AG10803 (cell line): Measurements from ENCODE around the gene ISLR.

Experiments
- DNase-seq: peaks from one replicate; pipeline ENCODE4 v3.0.0; 2010; ENCODE audit warnings: low read depth
- H3K4me3 ChIP-seq: 2 replicates; pipeline ENCODE4 v1.5.1; 2011; ENCODE audit warnings: mild to moderate bottlenecking, low read length, control low read depth
- TF ChIP-seq, protein P1 (sequence below): conservative IDR thresholded peaks from 2 replicates; pipeline ENCODE4 v1.5.1; 2011; ENCODE audit warnings: mild to moderate bottlenecking, low read length, control low read depth, inconsistent platforms

ISLR gene

GRCh38 chr15:74174219-74174957, 878 bp downstream of the ISLR start:
- H3K4me3 ChIP-seq = peak overlapping the region; percentile 73
- TF ChIP-seq, protein P1, sequence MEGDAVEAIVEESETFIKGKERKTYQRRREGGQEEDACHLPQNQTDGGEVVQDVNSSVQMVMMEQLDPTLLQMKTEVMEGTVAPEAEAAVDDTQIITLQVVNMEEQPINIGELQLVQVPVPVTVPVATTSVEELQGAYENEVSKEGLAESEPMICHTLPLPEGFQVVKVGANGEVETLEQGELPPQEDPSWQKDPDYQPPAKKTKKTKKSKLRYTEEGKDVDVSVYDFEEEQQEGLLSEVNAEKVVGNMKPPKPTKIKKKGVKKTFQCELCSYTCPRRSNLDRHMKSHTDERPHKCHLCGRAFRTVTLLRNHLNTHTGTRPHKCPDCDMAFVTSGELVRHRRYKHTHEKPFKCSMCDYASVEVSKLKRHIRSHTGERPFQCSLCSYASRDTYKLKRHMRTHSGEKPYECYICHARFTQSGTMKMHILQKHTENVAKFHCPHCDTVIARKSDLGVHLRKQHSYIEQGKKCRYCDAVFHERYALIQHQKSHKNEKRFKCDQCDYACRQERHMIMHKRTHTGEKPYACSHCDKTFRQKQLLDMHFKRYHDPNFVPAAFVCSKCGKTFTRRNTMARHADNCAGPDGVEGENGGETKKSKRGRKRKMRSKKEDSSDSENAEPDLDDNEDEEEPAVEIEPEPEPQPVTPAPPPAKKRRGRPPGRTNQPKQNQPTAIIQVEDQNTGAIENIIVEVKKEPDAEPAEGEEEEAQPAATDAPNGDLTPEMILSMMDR = no peak
- DNase-seq = peak; percentile 67

DNA sequence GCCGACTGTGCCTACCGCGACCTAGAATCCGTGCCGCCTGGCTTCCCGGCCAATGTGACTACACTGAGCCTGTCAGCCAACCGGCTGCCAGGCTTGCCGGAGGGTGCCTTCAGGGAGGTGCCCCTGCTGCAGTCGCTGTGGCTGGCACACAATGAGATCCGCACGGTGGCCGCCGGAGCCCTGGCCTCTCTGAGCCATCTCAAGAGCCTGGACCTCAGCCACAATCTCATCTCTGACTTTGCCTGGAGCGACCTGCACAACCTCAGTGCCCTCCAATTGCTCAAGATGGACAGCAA, 1.4 kb downstream of the ISLR start:
- DNase-seq = no peak
- peak overlapping the region; percentile 73 for H3K4me3 ChIP-seq
- TF ChIP-seq, protein P1 = no peak

DNA sequence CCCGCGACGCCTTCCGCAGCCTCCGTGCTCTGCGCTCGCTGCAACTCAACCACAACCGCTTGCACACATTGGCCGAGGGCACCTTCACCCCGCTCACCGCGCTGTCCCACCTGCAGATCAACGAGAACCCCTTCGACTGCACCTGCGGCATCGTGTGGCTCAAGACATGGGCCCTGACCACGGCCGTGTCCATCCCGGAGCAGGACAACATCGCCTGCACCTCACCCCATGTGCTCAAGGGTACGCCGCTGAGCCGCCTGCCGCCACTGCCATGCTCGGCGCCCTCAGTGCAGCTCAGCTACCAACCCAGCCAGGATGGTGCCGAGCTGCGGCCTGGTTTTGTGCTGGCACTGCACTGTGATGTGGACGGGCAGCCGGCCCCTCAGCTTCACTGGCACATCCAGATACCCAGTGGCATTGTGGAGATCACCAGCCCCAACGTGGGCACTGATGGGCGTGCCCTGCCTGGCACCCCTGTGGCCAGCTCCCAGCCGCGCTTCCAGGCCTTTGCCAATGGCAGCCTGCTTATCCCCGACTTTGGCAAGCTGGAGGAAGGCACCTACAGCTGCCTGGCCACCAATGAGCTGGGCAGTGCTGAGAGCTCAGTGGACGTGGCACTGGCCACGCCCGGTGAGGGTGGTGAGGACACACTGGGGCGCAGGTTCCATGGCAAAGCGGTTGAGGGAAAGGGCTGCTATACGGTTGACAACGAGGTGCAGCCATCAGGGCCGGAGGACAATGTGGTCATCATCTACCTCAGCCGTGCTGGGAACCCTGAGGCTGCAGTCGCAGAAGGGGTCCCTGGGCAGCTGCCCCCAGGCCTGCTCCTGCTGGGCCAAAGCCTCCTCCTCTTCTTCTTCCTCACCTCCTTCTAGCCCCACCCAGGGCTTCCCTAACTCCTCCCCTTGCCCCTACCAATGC, 2.0 kb downstream of the ISLR start:
- peak overlapping the region; percentile 73 for H3K4me3 ChIP-seq
- DNase-seq = no peak
- TF ChIP-seq, protein P1 = no peak

DNA sequence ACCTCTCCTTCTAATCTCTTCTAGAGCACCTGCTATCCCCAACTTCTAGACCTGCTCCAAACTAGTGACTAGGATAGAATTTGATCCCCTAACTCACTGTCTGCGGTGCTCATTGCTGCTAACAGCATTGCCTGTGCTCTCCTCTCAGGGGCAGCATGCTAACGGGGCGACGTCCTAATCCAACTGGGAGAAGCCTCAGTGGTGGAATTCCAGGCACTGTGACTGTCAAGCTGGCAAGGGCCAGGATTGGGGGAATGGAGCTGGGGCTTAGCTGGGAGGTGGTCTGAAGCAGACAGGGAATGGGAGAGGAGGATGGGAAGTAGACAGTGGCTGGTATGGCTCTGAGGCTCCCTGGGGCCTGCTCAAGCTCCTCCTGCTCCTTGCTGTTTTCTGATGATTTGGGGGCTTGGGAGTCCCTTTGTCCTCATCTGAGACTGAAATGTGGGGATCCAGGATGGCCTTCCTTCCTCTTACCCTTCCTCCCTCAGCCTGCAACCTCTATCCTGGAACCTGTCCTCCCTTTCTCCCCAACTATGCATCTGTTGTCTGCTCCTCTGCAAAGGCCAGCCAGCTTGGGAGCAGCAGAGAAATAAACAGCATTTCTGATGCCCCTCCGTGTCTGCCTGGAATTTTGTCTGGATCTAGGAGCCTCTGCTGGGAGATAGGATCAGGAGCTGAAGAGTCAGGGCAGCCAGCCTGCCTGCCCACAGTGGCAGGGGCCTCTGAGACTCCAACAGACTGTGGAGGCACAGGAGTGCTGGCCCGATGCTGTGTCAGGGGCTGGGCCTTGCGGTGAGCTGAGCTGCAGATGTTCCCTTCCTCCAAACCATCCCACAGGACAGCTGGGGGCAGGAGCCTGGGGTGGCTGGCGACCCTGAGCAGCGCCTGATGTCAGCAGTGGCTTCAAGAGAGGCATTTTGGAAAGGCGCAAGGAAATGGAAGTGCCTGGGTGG, 3.0 kb downstream of the ISLR start:
- no peak for DNase-seq
- TF ChIP-seq, protein P1 = peak; percentile 25; the same call in 1 of the 2 replicates
- H3K4me3 ChIP-seq = peak overlapping the region; percentile 73

DNA sequence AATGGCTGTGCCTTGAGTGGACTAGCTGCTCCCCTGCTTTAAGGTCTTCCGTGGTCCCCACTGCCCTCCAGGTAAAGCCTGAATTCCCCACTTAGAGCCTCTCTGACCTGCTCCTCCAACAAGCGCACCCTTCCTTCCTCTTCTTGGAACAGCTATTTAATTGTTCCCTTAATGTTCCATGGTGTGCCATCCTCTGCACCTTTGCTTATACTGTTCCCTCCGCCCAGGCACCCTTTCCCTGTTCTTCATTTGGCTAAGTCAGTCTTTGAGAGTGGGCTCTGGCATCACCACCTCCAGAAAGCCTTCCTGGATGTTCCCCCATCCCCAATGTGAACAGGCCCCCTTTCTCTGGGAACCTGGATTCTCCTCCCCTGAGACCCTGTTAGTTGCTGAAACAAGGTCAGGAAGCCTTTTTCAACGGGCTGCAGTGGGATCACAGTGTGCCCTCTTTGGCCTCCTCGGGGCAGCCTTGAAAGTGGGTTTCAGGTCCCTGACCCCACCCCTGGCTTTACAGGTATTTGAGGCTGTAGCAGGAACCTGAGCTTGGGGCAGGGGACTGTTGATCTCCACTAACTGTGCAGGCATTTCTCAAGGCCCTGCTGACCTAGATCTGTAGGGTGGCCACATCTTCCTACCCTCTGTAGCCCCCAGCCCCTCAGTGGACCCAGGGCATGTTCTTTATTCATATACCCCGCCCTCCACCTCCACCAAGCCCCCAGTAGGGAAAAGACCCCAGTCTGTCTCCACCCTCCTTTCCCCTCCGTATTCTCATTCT, 5.0 kb downstream of the ISLR start:
- TF ChIP-seq, protein P1 = no peak
- no peak for DNase-seq

DNA sequence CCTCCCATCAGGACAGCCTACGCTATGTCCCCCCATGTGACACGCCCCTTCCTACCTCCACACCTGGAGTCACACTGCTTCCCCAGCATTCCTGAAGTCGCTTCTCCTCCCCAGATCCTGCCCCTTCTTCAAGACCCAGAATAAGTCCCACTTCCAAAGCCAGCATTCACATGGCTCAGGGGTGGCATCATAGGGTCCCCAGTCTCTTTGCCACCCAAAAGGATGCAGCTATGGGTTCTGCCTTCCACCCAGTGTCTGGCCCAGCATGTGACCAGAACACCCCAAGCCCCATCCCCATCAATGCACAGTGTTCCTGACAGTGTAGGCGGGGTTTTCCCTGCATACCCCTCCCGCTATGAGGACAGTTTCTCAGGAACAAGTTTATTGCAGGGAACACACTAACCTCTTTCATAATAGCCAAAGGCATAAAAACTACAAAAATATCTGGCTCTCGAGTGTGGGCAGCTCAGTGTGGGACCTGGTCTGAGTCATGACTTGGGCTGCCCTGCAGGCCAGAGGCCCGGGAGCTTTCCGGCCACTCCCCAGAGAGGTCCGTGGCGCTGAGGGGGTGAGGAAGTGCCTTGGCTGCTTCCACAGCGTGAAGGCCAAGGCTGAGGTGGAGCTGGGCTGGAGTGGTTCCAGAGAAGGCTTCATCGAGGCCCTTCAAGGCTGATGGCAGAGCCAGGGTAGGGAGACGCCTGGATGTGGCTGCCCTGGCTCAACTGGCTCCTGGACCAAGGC, 5.8 kb downstream of the ISLR start:
- peak; percentile 96 for DNase-seq
- H3K4me3 ChIP-seq = 0 out of 2 replicates have a peak overlapping the region, but pooled peaks have one; percentile 3
- TF ChIP-seq, protein P1 = no peak

More for the DNA sequence above, 5.0 kb downstream of the ISLR start:
- H3K4me3 ChIP-seq = no peak overlapping the region
